IMR-90 (cell line): Measurements from ENCODE around the gene MYO1H. TPM values are rescaled to one million over a fixed set of nuclear protein-coding genes. Genes with fewer than 3 reads are reported as not detected.

Source experiments
- ATAC-seq: fragments of 200-7000 bp; cut with Tn5 transposase; 2 replicates; pipeline ENCODE4 v1.9.1; 2020; ENCODE audit warnings: low read depth, mild to moderate bottlenecking, moderate library complexity
- BruUV-seq: library from RNA; stranded (reverse); fragments of 400-500 nt; replicated peaks from 2 replicates; lab custom pipeline; 2021; lab: Mats Ljungman, UMichigan
- CTCF ChIA-PET: fragments of 300-600 bp; formaldehyde crosslinking; extraction: SDS; loops from one replicate; lab custom pipeline; 2021; ENCODE audit warnings: antibody characterized with exemption; lab: Yijun Ruan, JAX
- POLR2A ChIA-PET: fragments of 300-600 bp; sonication (Branson Sonifier 250); formaldehyde crosslinking; loops from one replicate; lab custom pipeline; 2022; ENCODE audit warnings: antibody characterized with exemption; ENCODE audit not compliant: unreplicated experiment; lab: Charles Lee
- DNase-seq: peaks from one replicate; pipeline ENCODE4 v3.0.0; 2013
- H2AFZ ChIP-seq: replicated peaks from 2 replicates; pipeline ENCODE3; 2013; ENCODE audit warnings: low read length, mild to moderate bottlenecking; ENCODE audit not compliant: poor library complexity
- H2AK5ac ChIP-seq: 2 replicates; pipeline ENCODE4 v1.6.1; 2013; ENCODE audit warnings: low read depth, low read length, inconsistent platforms
- H2AK9ac ChIP-seq: replicated peaks from 2 replicates; pipeline ENCODE3; 2013; ENCODE audit warnings: mild to moderate bottlenecking, low read depth, low read length, moderate library complexity; ENCODE audit not compliant: poor library complexity
- H2BK120ac ChIP-seq: 2 replicates; pipeline ENCODE4 v1.6.1; 2013; ENCODE audit warnings: low read depth, low read length, inconsistent platforms
- H2BK15ac ChIP-seq: 3 replicates; pipeline ENCODE4 v1.6.1; 2013; ENCODE audit warnings: low read depth, low read length, inconsistent platforms
- H2BK20ac ChIP-seq: 2 replicates; pipeline ENCODE4 v1.6.1; 2013; ENCODE audit warnings: low read depth, mild to moderate bottlenecking, inconsistent platforms, low read length, moderate library complexity
- H2BK5ac ChIP-seq: 2 replicates; pipeline ENCODE4 v1.6.1; 2013; ENCODE audit warnings: mild to moderate bottlenecking, low read depth, low read length, inconsistent platforms; ENCODE audit not compliant: poor library complexity, severe bottlenecking
- H3K14ac ChIP-seq: replicated peaks from 2 replicates; pipeline ENCODE4 v1.6.1; 2013; ENCODE audit warnings: low read depth, low read length, inconsistent platforms
- H3K18ac ChIP-seq: 2 replicates; pipeline ENCODE4 v1.6.1; 2013; ENCODE audit warnings: low read depth, low read length, control low read depth
- H3K23ac ChIP-seq: 2 replicates; pipeline ENCODE4 v1.6.1; 2013; ENCODE audit warnings: low read depth, low read length, inconsistent platforms
- H3K27ac ChIP-seq: 2 replicates; pipeline ENCODE4 v1.5.1; 2013; ENCODE audit warnings: mild to moderate bottlenecking, control low read depth, low read length; ENCODE audit not compliant: insufficient read depth
- H3K27me3 ChIP-seq: 2 replicates; pipeline ENCODE4 v1.6.1; 2013; ENCODE audit warnings: low read length; ENCODE audit not compliant: control insufficient read depth, insufficient read depth
- H3K36me3 ChIP-seq: 2 replicates; pipeline ENCODE4 v1.6.1; 2013; ENCODE audit warnings: low read length, mixed read lengths; ENCODE audit not compliant: control insufficient read depth, insufficient read depth
- H3K4ac ChIP-seq: 2 replicates; pipeline ENCODE4 v1.6.1; 2013; ENCODE audit warnings: low read depth, low read length, inconsistent platforms
- H3K4me1 ChIP-seq: 2 replicates; pipeline ENCODE4 v1.6.1; 2013; ENCODE audit warnings: low read length, mixed read lengths; ENCODE audit not compliant: control insufficient read depth, insufficient read depth
- H3K4me2 ChIP-seq: 2 replicates; pipeline ENCODE4 v1.6.1; 2013; ENCODE audit warnings: low read depth, mild to moderate bottlenecking, control low read depth, low read length, moderate library complexity
- H3K4me3 ChIP-seq: 2 replicates; pipeline ENCODE4 v1.5.1; 2013; ENCODE audit warnings: low read depth, mild to moderate bottlenecking, control low read depth, low read length, moderate library complexity; ENCODE audit not compliant: insufficient read depth
- H3K56ac ChIP-seq: 2 replicates; pipeline ENCODE4 v1.6.1; 2013; ENCODE audit warnings: low read length, inconsistent platforms; ENCODE audit not compliant: insufficient read depth; ENCODE audit errors: extremely low read depth
- H3K79me1 ChIP-seq, 2 experiments: 2 replicates each; pipeline ENCODE4 v1.6.1; 2013; ENCODE audit warnings: low read length in 2 of 2, inconsistent platforms in 1 of 2, low read depth in 1 of 2
- H3K9ac ChIP-seq: 2 replicates; pipeline ENCODE4 v1.6.1; 2013; ENCODE audit warnings: low read depth, low read length, control low read depth
- H3K9me1 ChIP-seq: 2 replicates; pipeline ENCODE4 v1.6.1; 2013; ENCODE audit warnings: low read length, inconsistent platforms; ENCODE audit not compliant: insufficient read depth
- H3K9me3 ChIP-seq: 2 replicates; pipeline ENCODE4 v1.6.1; 2013; ENCODE audit warnings: low read length; ENCODE audit not compliant: control insufficient read depth, insufficient read depth
- H4K20me1 ChIP-seq: 2 replicates; pipeline ENCODE4 v1.6.1; 2013; ENCODE audit warnings: low read length, inconsistent platforms; ENCODE audit not compliant: insufficient read depth
- H4K5ac ChIP-seq: 2 replicates; pipeline ENCODE4 v1.6.1; 2013; ENCODE audit warnings: mild to moderate bottlenecking, low read depth, low read length, control low read depth
- H4K8ac ChIP-seq, 2 experiments: 2 replicates each; pipeline ENCODE4 v1.6.1; 2013; ENCODE audit warnings: low read depth in 2 of 2, low read length in 2 of 2, control low read depth in 1 of 2, inconsistent platforms in 1 of 2
- H4K91ac ChIP-seq: 2 replicates; pipeline ENCODE4 v1.6.1; 2013; ENCODE audit warnings: low read depth, low read length, inconsistent platforms; ENCODE audit not compliant: insufficient read depth
- BHLHE40 ChIP-seq: fragments of 150-350 bp; IDR thresholded peaks from 2 replicates; pipeline ENCODE4 v1.6.1; 2016; ENCODE audit warnings: mild to moderate bottlenecking, low read depth, low read length
- CEBPB ChIP-seq: IDR thresholded peaks from 2 replicates; pipeline ENCODE4 v1.6.1; 2012; ENCODE audit warnings: low read depth, low read length, improper control_type of control experiment
- CTCF ChIP-seq: conservative IDR thresholded peaks from 2 replicates; pipeline ENCODE4 v1.5.1; 2012; ENCODE audit warnings: mild to moderate bottlenecking, low read depth, low read length, improper control_type of control experiment
- FOS ChIP-seq: fragments of 150-350 bp; IDR thresholded peaks from 2 replicates; pipeline ENCODE4 v1.6.1; 2016; ENCODE audit warnings: low read depth, low read length
- MAFK ChIP-seq: IDR thresholded peaks from 2 replicates; pipeline ENCODE4 v1.6.1; 2012; ENCODE audit warnings: low read depth, low read length, improper control_type of control experiment
- MXI1 ChIP-seq: IDR thresholded peaks from 2 replicates; pipeline ENCODE4 v1.6.1; 2012; ENCODE audit warnings: low read depth, mild to moderate bottlenecking, low read length, moderate library complexity, borderline replicate concordance
- POLR2A ChIP-seq: IDR thresholded peaks from 2 replicates; pipeline ENCODE4 v1.6.1; 2012; ENCODE audit warnings: mild to moderate bottlenecking, low read depth, low read length
- RAD21 ChIP-seq: IDR thresholded peaks from 2 replicates; pipeline ENCODE4 v1.6.1; 2012; ENCODE audit warnings: low read length, improper control_type of control experiment
- RCOR1 ChIP-seq: IDR thresholded peaks from 2 replicates; pipeline ENCODE4 v1.6.1; 2012; ENCODE audit warnings: mild to moderate bottlenecking, low read length, improper control_type of control experiment; ENCODE audit not compliant: insufficient replicate concordance
- RFX5 ChIP-seq: IDR thresholded peaks from 2 replicates; pipeline ENCODE4 v1.8.0; 2012; ENCODE audit warnings: low read depth, mild to moderate bottlenecking, low read length, moderate library complexity
- SMC3 ChIP-seq: fragments of 150-350 bp; IDR thresholded peaks from 2 replicates; pipeline ENCODE4 v1.6.1; 2016; ENCODE audit warnings: low read depth, mild to moderate bottlenecking, antibody characterized with exemption, low read length, moderate library complexity
- WGBS, 2 experiments: methylation state at CpG; one replicate each; pipeline versions ENCODE4 v1.1.5 to v1.1.7; 2013; ENCODE audit warnings: missing lambda C conversion rate in 2 of 2; ENCODE audit not compliant: insufficient read length in 1 of 2; ENCODE audit errors: extremely low coverage in 2 of 2; 5-methylcytosine and 5-hydroxymethylcytosine counted together
- dilution Hi-C: fragments of 300-500 bp; cut with HindIII; formaldehyde crosslinking; loops from one replicate; pipeline ENCODE4 v1.14.3; 2018; ENCODE audit warnings: low sequenced_read_pairs; ENCODE audit not compliant: unreplicated experiment
- in situ Hi-C: fragments of 300-500 bp; cut with MboI; formaldehyde crosslinking; loops from 3 replicates; pipeline ENCODE4 v1.14.3; 2019; ENCODE audit warnings: low sequenced_read_pairs, inconsistent platforms, mixed read lengths
- intact Hi-C: fragments of 100-400 bp; cut with micrococcal nuclease; formaldehyde crosslinking; loops from 2 replicates; pipeline ENCODE4 v1.10.0; 2022
- polyA plus RNA-seq, 3 experiments: library from polyadenylated mRNA; depleted of rRNA; stranded (reverse); fragments of >200 nt; gene quantifications; 2 replicates each; pipeline ENCODE4 v1.2.3, GENCODE V29; 2012; ENCODE audit warnings: low replicate concordance in 1 of 3
- total RNA-seq: library from RNA; depleted of rRNA; stranded (reverse); fragments of >200 nt; gene quantifications from 2 replicates; pipeline ENCODE4 v1.2.3, GENCODE V29; 2012
- TF ChIP-seq, protein P1 (sequence below): fragments of 150-350 bp; IDR thresholded peaks from 2 replicates; pipeline ENCODE4 v1.6.1; 2016; ENCODE audit warnings: low read depth, mild to moderate bottlenecking, low read length, moderate library complexity, borderline replicate concordance

Gene MYO1H
- total and polyA plus RNA-seq, 2 of the 4 experiments (the other 2 are of a cell fraction) = not detected

DNA sequence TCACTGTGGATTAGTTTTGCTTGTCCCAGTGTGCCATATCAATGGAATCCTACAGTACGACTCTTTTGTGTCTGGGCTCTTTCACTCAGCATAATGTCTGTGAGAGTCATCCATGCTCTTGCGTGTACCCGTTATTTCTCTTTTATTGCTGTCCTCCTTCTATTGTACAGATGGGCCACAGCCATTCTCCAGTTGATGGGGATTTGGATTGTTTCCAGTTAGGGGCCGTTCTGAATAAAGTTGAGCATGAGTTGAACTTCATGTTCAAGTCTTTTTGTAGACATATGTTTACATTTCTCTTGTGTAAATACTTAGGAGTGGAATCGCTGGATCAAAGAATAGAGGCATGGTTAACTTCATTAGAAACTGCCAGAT lies 38.3 kb downstream of the MYO1H start:
- Histone ChIP-seq H3K9me3 (no peaks in the 10 kb centered on the region; the same call in 1 of the 2 replicates), H3K23ac (no peak overlapping the region), H4K20me1 (no peaks in the 10 kb centered on the region), H2BK15ac (no peak overlapping the region), H2AK5ac (no peak overlapping the region), H3K4ac (no peak overlapping the region), H3K4me1 (peaks cover 3% of the 10 kb centered on the region; the same call in 1 of the 2 replicates), H3K36me3 (no peaks in the 10 kb centered on the region), H3K14ac (no peak overlapping the region), H4K5ac (no peak overlapping the region), H3K18ac (no peak overlapping the region), H3K9ac (no peak overlapping the region), H2AK9ac (no peak overlapping the region), H2AFZ (no peak overlapping the region), H4K8ac (no peak overlapping the region), H2BK20ac (no peak overlapping the region), H3K56ac (no peak overlapping the region), H3K4me2 (no peak overlapping the region), H3K9me1 (no peaks in the 10 kb centered on the region), H2BK120ac (no peak overlapping the region), H3K79me1 (no peaks in the 10 kb centered on the region), H3K27me3 (peaks cover 6% of the 10 kb centered on the region), H4K91ac (no peak overlapping the region), H3K27ac (no peak overlapping the region), H3K4me3 (no peak overlapping the region), H2BK5ac (no peak overlapping the region)
- in situ Hi-C loops = loop anchor here (5.0 kb wide), 1 partner anchor 274 kb away; no protein-coding TSS in a partner anchor
- dilution Hi-C loops = no loop called here
- DNase-seq (no peak), ATAC-seq (no peak)
- no peak for TF ChIP-seq BHLHE40
- TF ChIP-seq, protein P1, sequence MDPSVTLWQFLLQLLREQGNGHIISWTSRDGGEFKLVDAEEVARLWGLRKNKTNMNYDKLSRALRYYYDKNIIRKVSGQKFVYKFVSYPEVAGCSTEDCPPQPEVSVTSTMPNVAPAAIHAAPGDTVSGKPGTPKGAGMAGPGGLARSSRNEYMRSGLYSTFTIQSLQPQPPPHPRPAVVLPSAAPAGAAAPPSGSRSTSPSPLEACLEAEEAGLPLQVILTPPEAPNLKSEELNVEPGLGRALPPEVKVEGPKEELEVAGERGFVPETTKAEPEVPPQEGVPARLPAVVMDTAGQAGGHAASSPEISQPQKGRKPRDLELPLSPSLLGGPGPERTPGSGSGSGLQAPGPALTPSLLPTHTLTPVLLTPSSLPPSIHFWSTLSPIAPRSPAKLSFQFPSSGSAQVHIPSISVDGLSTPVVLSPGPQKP = no peak
- no peak for TF ChIP-seq FOS
- no peak for TF ChIP-seq RCOR1
- no peak for TF ChIP-seq MXI1
- no peak for TF ChIP-seq MAFK
- TF ChIP-seq RFX5 = no peak
- TF ChIP-seq SMC3 = no peak
- TF ChIP-seq RAD21 = no peak
- TF ChIP-seq POLR2A = no peak
- no peak for TF ChIP-seq CEBPB
- no peak for TF ChIP-seq CTCF
- WGBS, 2 experiments = 20% methylated on average over 1 of the region's 5 CpGs; no CpG with 5 or more reads in 1 of the 2 experiments
- POLR2A ChIA-PET = no interaction called here
- CTCF ChIA-PET = interaction anchor here (0.6 to 1.5 kb wide), 7 partner anchors 15 to 671 kb away, joined by 3 to 14 read pairs (median 4); partner anchors contain the start of gene ACACB
- intact Hi-C loops = no loop called here
- no TSS peak for BruUV-seq
